Stimulated activated naive CD8-positive, alpha-beta T cell treated with anti-CD3 and anti-CD28 coated beads, Interleukin-15, amount 100 ng/mL, for 72 hours (primary cell): ENCODE results near the gene CHRM5.
"Not testable (repeated sequence)": the region's sequence is repeated elsewhere in the genome, so short reads cannot be mapped to it uniquely, and the experiment has no call there.

ENCODE experiments used
- ATAC-seq: fragments of 150-1000 bp; cut with Tn5 transposase; 2 replicates; pipeline ENCODE4 v1.10.0; 2021; ENCODE audit warnings: mild to moderate bottlenecking, moderate library complexity
- DNase-seq, 2 donors: peaks; one replicate each; pipeline ENCODE4 v3.0.0; 2021 to 2022
- H3K27ac Mint-ChIP-seq, 2 donors: one replicate each; pipeline ENCODE4 v1.8.0; 2022; ENCODE audit warnings: mild to moderate bottlenecking in 2 of 2, mixed read lengths in 2 of 2, moderate library complexity in 2 of 2
- H3K27me3 Mint-ChIP-seq: one replicate; pipeline ENCODE4 v1.8.0; 2022; ENCODE audit warnings: mixed read lengths
- H3K4me1 Mint-ChIP-seq: one replicate; pipeline ENCODE4 v1.8.0; 2022; ENCODE audit warnings: mild to moderate bottlenecking, mixed read lengths
- H3K4me3 Mint-ChIP-seq, 2 donors: one replicate each; pipeline ENCODE4 v1.8.0; 2022; ENCODE audit warnings: mild to moderate bottlenecking in 2 of 2, mixed read lengths in 2 of 2, moderate library complexity in 1 of 2
- H3K9me3 Mint-ChIP-seq, 2 donors: one replicate each; pipeline ENCODE4 v1.8.0; 2022; ENCODE audit warnings: mixed read lengths in 2 of 2

Gene CHRM5

DNA sequence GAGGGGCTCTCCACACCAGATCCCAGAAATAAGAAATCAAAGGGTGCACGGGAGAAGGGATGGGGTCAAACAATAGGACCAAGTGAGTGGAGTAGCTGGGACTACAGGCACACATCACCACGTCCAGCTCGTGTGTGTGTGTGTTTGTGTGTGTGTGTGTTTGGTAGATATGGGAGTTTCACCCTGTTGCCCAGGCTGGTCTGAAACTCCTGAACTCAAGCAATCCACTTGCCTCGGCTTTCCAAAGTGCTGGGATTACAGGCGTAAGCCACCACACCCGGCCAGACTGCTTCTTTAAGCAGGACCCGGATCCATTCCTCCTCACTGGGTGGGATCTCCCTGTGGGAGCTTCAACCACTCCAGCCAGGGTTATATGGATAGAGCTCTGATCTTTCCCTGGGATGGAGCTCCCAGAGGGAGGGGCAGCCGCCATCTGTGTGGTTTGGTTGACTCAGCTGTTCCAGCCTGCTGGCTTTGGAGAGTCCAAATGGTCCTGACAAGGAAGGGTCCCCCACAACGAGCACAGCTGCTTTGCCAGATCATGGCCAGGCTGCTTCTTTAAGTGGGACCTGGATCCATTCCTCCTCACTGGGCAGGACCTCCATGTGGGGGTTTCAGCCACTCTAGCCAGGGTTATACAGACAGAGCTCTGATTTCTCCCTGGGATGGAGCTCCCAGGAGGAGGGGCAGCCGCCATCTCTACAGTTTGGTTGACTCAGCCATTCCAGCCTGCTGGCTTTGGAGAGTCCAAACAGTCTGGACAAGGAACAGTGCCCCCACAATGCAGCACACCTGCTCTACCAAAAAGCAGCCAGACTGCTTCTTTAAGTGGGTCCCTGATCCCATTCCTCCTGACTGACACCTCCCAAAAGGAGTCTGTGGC is 79.8 kb downstream of the CHRM5 start:
- Mint-ChIP-seq H3K27ac (no peak overlapping the region), H3K4me1 (peaks cover 9% of the 10 kb centered on the region), H3K4me3 (no peak overlapping the region), H3K9me3 (peaks cover 17 to 32% of the 10 kb centered on the region in 2 donors), H3K27me3 (no peaks in the 10 kb centered on the region)
- ATAC-seq (no peak), DNase-seq (no peak)

DNA sequence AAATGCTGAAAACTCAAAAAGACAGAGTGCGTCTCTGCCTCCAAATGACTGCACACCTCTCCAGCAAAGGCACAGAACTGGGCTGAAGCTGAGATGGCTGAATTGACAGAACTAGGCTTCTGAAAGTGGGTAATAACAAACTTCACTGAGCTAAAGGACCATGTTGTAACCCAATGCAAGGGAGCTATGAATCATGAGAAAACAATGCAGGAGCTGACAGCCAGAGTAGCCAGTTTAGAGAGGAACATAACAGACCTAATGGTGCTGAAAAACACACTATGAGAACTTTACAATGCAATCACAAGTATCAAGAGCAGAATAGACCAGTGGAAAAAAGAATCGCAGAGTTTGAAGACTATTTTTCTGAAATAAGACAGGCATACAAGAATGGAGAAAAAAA is 80.8 kb downstream of the CHRM5 start:
- Mint-ChIP-seq H3K9me3 (peaks cover 17 to 32% of the 10 kb centered on the region in 2 donors), H3K4me1 (no peaks in the 10 kb centered on the region), H3K4me3 (no peak overlapping the region), H3K27me3 (no peaks in the 10 kb centered on the region), H3K27ac (no peak overlapping the region)
- no peak for ATAC-seq
- no peak for DNase-seq

DNA sequence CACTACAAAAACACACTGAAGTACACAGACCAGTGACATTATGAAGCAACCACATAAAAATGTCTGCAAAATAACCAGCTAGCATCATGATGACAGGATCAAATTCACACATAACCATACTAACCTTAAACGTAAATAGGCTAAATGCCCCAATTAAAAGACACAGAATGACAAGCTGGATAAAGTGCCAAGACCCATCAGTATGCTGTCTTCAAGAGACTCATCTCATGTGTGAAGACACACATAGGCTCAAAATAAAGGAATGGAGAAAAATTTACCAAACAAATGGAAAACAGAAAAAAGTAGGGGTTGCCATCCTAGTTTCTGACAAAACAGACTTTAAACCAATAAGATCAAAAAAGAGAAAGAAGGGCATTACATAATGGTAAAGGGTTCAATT is 82.1 kb downstream of the CHRM5 start:
- not testable (repeated sequence) for ATAC-seq, H3K4me3 Mint-ChIP-seq, DNase-seq, H3K4me1 Mint-ChIP-seq, H3K27ac Mint-ChIP-seq, H3K27me3 Mint-ChIP-seq
- H3K9me3 Mint-ChIP-seq = peaks cover 17 to 32% of the 10 kb centered on the region in 2 donors

DNA sequence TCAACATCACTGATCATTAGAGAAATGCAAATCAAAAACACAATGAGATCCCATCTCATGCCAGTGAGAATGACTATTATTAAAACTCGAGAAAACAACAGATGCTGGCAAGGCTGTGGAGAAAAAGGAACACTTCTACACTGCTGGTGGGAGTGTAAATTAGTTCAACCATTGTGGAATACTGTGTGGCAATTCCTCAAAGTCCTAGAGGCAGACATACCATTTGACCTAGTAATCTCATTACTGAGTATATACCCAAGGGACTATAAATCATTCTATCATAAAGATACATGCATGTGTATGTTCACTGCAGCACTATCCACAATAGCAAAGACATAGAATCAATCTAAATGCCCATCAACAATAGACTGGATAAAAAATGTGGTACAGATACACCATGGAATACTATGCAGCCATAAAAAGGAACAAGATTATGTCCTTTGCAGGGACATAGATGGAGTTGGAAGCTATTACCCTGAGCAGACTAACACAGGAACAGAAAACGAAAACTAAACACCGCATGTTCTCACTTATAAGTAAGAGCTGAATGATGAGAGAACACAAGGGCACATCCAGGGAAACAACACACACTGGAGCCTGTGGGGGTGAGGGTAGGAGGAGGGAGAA is 85.9 kb downstream of the CHRM5 start:
- no peaks in the 10 kb centered on the region for H3K4me1 Mint-ChIP-seq
- no peak for DNase-seq

DNA sequence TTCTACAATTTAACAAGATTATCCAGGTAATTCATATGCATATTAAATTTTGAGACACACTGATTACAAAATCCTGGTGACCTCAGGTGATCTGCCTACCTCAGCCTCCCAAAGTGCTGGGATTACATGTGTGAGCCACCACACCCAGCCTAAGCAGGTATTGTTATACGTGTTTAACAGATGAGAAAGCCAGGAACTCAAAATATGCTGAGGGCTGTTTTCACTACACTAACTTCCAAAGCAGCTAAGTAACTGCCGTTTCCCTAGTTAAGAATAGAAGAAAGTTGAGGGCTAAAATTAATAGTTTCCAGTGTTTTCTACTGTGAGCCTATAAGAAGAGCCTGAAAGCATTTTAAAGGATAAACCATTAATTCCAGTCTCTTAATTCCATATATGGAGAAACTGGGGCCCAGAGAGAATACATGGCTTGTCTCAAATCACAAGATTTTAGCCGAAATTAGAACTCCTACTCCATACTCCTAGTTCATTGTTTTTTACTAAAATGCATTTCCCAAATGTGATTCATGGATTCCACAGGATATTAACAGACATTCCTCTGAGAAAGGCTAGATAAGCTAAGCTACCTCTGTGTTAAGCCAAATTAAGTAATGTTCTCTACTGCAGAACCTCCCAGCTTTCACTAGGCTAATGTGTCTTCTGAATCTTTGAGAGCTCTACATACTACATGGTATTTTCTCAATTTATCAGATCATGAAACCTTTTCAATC is 87.7 kb downstream of the CHRM5 start:
- Mint-ChIP-seq H3K4me3 (no peak overlapping the region), H3K27me3 (no peaks in the 10 kb centered on the region), H3K4me1 (no peaks in the 10 kb centered on the region), H3K27ac (no peak overlapping the region), H3K9me3 (peaks cover 8 to 10% of the 10 kb centered on the region in 2 donors)
- ATAC-seq (no peak), DNase-seq (no peak)

More for the DNA sequence above, 85.9 kb downstream of the CHRM5 start:
- no peak overlapping the region for H3K4me3 Mint-ChIP-seq
- peaks cover 17 to 27% of the 10 kb centered on the region in 2 donors for H3K9me3 Mint-ChIP-seq
- H3K27ac Mint-ChIP-seq = no peak overlapping the region
- no peaks in the 10 kb centered on the region for H3K27me3 Mint-ChIP-seq
- ATAC-seq = no peak

DNA sequence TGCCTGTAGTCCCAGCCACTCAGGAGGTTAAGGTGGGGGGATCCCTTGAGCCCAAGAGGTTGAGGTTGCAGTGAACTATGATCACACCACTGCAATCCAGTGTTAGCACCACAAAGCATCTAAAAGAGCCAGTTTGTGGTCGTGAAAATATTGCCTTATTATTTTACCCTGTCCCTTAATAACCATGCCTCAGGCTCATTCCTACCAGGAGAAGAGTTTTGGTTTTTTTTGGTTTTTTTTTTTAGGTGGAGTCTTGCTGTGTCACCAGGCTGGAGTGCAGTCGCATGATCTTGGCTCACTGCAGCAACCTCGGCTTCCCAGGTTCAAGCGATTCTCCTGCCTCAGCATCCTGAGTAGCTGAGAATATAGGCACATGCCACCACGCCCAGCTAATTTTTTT is 88.6 kb downstream of the CHRM5 start:
- peaks cover 0 to 2% of the 10 kb centered on the region in 2 donors for H3K9me3 Mint-ChIP-seq
- no peak for ATAC-seq
- H3K27me3 Mint-ChIP-seq = no peaks in the 10 kb centered on the region
- H3K4me3 Mint-ChIP-seq = no peak overlapping the region
- H3K27ac Mint-ChIP-seq = no peak overlapping the region
- DNase-seq = no peak
- peaks cover 3% of the 10 kb centered on the region for H3K4me1 Mint-ChIP-seq

DNA sequence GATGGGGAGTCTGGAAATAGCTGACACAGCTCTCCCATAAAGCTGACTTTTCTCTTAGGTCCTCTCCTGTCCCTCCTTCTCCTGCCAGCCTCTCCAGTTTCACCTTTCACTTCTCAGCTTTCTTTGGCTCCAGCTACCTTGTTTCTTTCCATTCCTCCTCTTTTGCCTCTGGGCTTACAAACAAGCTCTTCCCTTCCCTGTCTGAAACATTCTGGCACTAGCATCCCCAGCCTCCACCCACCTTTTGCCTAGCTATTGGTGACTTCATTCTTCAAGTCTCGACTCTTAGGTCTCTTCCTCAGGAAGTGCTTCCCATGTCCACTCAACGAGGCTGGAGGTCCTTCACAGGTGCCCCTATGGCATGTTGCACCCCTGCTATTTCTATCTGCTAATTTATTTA is 91.2 kb downstream of the CHRM5 start:
- H3K27ac Mint-ChIP-seq = peak overlapping the region in 1 of 2 donors; percentile 31
- peaks cover 7% of the 10 kb centered on the region for H3K4me1 Mint-ChIP-seq
- ATAC-seq (no peak), DNase-seq (no peak)
- H3K27me3 Mint-ChIP-seq = no peaks in the 10 kb centered on the region
- H3K9me3 Mint-ChIP-seq = no peaks in the 10 kb centered on the region
- no peak overlapping the region for H3K4me3 Mint-ChIP-seq

DNA sequence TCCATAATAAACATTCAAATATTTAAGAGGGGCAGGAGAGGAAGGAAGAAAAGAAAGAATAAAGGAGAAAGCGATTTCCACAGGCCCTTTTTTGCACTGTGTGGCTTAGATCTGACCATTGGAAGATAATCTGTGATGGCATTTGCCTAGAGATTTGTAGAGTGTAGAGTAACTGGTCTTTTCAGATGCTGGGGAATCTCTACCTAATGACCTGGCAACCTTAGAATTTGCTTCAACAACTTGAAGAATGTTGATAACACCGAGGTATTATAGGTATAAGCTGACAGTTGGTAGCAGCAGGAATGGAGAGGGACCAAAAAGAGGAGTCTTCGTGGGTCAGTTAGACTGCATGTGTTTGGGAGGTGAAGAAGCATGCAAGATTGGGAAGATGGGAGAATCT is 91.6 kb downstream of the CHRM5 start:
- no peak overlapping the region for H3K27ac Mint-ChIP-seq
- no peak overlapping the region for H3K4me3 Mint-ChIP-seq
- H3K27me3 Mint-ChIP-seq = no peaks in the 10 kb centered on the region
- no peaks in the 10 kb centered on the region for H3K9me3 Mint-ChIP-seq
- DNase-seq (no peak), ATAC-seq (no peak)
- peaks cover 7% of the 10 kb centered on the region for H3K4me1 Mint-ChIP-seq

DNA sequence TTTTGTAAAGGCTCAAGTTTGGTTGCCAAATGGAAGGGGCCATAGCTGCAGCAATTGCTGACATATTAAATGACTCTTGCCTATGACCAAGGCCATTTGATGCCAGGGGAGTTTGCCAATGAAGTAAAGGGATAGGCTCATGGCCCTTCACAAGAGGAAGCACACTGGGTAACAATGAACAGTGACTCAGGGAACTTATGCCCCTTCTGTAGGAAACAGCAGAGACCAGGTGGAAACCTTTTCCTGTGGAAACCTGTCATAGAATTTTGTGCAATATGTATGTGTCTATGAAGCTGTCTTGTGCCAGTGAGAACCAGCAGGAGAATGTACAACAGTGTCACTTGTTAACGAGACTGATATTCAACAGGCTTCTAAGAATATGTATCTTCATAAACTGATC is 96.1 kb downstream of the CHRM5 start:
- ATAC-seq (no peak), DNase-seq (no peak)
- no peaks in the 10 kb centered on the region for H3K27me3 Mint-ChIP-seq
- H3K9me3 Mint-ChIP-seq = no peaks in the 10 kb centered on the region
- peaks cover 7% of the 10 kb centered on the region for H3K4me1 Mint-ChIP-seq
- no peak overlapping the region for H3K4me3 Mint-ChIP-seq
- H3K27ac Mint-ChIP-seq = no peak overlapping the region

DNA sequence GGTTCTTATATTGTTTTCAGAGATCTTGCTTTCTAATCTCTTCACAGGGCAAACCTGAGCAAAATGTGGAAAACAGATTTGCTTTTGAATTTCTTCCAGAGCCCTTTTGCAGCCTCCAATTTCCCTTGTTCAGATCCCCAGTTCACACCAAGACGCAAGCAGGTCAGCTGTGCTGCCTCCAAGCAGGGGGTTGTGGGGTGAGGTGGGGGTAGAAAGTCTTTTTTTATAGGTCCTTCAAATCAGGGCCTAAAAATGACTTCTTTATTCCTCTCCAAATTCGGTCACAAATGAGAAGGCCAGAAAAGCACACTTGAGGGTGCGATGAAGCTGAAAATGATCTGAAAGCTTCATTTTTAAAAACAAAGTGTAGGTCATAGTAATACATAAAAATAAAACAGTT is 97.0 kb downstream of the CHRM5 start:
- Mint-ChIP-seq H3K9me3 (no peaks in the 10 kb centered on the region), H3K4me1 (peaks cover 7% of the 10 kb centered on the region), H3K4me3 (no peak overlapping the region), H3K27ac (no peak overlapping the region), H3K27me3 (no peaks in the 10 kb centered on the region)
- DNase-seq (no peak), ATAC-seq (no peak)

DNA sequence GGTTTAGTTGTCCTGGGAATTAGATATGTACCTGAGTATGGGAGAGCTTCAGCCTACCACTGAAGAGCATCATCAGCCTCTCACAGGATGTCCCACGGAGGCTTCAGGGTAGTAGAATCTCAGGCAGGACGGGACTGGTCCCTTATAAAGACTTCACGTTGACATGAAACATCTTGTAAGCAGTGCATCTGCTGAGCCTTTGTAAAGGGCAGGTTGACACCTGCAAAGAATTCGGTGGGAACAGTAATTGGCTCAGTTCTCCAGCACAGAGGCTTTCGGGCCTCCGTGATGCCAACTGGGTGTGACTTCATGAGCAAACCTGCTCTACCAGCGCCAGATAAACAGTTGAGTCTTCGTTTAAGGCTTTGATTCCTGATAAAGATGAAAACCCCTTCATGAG is 97.6 kb downstream of the CHRM5 start:
- Mint-ChIP-seq H3K4me3 (no peak overlapping the region), H3K27me3 (no peaks in the 10 kb centered on the region), H3K9me3 (no peaks in the 10 kb centered on the region), H3K27ac (no peak overlapping the region), H3K4me1 (peaks cover 7% of the 10 kb centered on the region)
- DNase-seq (no peak), ATAC-seq (no peak)

DNA sequence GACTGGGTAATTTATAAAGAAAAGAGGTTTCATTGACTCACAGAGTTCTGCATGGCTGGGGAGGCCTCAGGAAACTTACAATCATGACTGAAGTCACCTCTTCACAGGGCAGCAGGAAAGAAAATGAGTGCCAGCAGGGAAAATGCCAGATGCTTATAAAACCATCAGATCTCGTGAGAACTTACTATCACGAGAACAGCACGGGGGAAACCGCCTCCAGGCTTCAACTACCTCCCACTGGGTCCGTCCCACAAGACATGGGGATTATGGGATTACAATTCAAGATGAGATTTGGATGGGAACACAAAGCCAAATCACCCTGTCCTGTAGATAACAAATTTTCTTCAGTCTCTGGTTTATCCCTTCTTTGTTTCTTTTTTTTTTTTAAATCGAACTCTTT is 101.7 kb downstream of the CHRM5 start:
- H3K4me1 Mint-ChIP-seq = no peaks in the 10 kb centered on the region
- no peak for DNase-seq
- no peak for ATAC-seq
- H3K9me3 Mint-ChIP-seq = no peaks in the 10 kb centered on the region
- H3K27me3 Mint-ChIP-seq = no peaks in the 10 kb centered on the region
- no peak overlapping the region for H3K27ac Mint-ChIP-seq
- no peak overlapping the region for H3K4me3 Mint-ChIP-seq

DNA sequence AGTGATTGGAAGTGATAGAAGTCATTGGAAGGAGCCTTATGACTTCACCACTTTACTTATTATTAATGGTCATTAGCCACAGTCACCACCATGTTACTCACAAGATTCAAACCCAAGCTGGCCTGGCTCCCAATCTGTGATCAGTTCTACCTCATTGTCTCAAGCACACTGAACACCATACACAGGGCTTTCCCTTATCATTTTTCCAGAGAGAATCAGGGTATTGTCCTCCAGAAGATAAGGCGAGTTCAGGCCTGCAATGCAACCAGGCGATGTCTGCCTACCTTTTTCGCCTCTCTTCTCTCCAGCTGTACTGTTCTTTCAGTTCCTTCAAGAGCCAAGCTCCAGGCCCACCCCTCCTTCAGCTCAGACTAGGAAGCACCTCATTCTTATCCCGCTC is 108.5 kb downstream of the CHRM5 start:
- DNase-seq (no peak), ATAC-seq (no peak)
- no peaks in the 10 kb centered on the region for H3K9me3 Mint-ChIP-seq
- H3K4me1 Mint-ChIP-seq = no peaks in the 10 kb centered on the region
- H3K27me3 Mint-ChIP-seq = no peaks in the 10 kb centered on the region
- H3K27ac Mint-ChIP-seq = no peak overlapping the region
- H3K4me3 Mint-ChIP-seq = no peak overlapping the region

DNA sequence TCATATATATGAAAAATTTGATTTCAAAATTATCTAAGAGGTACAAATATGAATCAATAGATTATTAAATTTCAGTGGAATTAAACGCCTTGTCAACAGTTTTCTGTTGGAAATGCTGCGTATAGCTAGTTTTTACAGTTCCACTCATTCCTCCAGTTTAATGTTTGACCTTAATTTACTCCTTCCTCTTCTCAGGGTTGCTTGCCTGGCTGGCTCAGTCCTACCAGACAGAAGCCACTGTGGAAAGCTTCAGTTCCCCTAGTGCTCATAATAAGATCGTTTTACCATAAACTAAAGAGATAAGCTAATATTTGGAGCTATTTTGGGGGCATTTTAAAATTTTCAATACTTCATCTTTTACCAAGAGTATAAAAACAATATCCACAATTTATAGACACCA is 110.6 kb downstream of the CHRM5 start:
- ATAC-seq (no peak), DNase-seq (no peak)
- Mint-ChIP-seq H3K9me3 (no peaks in the 10 kb centered on the region), H3K4me3 (no peak overlapping the region), H3K27ac (no peak overlapping the region), H3K4me1 (no peaks in the 10 kb centered on the region), H3K27me3 (no peaks in the 10 kb centered on the region)

DNA sequence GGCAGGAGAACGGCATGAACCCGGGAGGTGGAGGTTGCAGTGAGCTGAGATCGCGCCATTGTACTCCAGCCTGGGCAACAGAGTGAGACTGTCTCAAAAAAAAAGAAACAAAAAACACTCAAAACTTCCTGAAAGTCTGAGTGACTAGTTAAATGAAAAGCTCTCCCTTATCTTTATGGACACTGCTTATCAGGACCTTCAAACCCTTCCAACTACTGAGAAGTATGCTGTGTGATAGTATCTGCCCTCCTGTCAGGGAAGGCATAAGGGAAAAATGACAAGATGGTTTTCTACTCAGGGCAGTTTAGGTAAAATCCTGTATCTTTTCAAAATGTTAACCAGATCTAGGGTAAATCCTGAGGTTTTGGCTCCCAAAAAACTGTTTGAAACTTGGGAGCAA is 111.6 kb downstream of the CHRM5 start:
- H3K27me3 Mint-ChIP-seq = no peaks in the 10 kb centered on the region
- no peak for DNase-seq
- ATAC-seq = no peak
- no peaks in the 10 kb centered on the region for H3K4me1 Mint-ChIP-seq
- no peaks in the 10 kb centered on the region for H3K9me3 Mint-ChIP-seq
- no peak overlapping the region for H3K27ac Mint-ChIP-seq
- H3K4me3 Mint-ChIP-seq = no peak overlapping the region

DNA sequence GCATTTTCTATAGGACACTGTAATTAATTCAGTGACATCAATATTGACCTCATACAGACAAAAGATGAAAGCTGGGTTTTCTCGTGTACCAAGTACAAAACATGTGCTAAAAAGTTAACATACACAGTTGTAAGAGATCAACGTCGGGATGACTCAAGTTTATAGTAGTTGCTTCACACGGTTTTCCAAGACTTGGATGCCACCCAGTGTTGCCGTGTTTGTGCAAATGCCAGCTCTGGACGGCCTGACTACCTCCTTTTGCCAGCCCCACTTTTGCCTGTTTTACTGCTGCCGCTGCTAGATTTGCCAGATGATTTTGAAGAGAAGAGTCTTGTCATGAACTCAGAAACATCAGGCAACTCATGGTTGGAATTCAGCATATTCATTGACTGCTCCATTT is 115.8 kb downstream of the CHRM5 start:
- Mint-ChIP-seq H3K4me3 (no peak overlapping the region), H3K27me3 (no peaks in the 10 kb centered on the region), H3K4me1 (no peaks in the 10 kb centered on the region), H3K27ac (peak overlapping the region in 1 of 2 donors; percentile 19), H3K9me3 (no peaks in the 10 kb centered on the region)
- no peak for ATAC-seq
- no peak for DNase-seq
